ENCODE results near the gene ATF3.
"Not testable (repeated sequence)": the region's sequence is repeated elsewhere in the genome, so short reads cannot be mapped to it uniquely, and the experiment has no call there.

Gene ATF3

DNA sequence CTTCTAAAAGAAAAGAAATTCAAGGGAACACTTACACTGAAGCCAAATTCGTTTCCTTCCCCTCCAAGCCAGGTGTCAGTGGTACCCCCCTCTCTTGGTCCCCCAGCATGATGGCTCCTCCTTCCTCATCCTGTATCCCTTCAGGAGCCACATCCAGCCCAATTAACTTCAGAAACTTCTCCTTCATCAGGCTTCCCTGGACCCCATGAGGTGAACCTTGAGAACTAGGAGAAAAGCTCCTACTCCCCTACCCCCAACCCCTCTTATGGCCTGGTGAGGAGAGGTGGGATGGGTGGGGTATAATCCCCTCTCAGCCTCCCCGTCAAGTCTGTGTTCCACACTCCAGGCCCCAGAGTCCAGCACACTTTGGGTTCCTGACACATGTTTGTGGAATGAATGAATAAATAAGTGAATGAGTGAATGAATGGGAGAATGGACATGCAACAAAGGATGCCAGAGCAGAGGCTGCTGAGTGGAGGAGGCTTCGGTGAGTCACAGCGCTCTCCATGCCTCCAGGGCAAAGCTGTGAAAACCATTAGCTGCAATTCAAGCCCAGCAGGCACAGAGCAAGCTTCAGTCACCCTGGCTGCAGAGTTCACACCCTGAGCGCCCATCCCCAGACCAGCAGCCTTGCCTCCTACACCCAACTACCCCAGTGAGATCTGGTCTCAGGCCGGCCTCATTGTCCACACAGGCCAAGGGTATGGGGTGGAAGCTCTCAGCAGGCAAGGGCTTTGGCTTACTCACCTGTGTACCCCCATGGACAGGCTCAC, 47.3 kb downstream of the ATF3 start:
- DNase-seq (ENCODE audit: low read depth, low spot score): no peak
- TF ChIP-seq, protein P1, sequence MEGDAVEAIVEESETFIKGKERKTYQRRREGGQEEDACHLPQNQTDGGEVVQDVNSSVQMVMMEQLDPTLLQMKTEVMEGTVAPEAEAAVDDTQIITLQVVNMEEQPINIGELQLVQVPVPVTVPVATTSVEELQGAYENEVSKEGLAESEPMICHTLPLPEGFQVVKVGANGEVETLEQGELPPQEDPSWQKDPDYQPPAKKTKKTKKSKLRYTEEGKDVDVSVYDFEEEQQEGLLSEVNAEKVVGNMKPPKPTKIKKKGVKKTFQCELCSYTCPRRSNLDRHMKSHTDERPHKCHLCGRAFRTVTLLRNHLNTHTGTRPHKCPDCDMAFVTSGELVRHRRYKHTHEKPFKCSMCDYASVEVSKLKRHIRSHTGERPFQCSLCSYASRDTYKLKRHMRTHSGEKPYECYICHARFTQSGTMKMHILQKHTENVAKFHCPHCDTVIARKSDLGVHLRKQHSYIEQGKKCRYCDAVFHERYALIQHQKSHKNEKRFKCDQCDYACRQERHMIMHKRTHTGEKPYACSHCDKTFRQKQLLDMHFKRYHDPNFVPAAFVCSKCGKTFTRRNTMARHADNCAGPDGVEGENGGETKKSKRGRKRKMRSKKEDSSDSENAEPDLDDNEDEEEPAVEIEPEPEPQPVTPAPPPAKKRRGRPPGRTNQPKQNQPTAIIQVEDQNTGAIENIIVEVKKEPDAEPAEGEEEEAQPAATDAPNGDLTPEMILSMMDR (IDR thresholded peaks at IDR 0.05; ENCODE audit: low read depth, low read length): no peak
- in situ Hi-C loops (cut with HindIII; ENCODE audit: low sequenced_read_pairs): no loop called here
- no peak overlapping the region for H3K4me3 ChIP-seq (ENCODE audit: low read depth, low read length)

DNA sequence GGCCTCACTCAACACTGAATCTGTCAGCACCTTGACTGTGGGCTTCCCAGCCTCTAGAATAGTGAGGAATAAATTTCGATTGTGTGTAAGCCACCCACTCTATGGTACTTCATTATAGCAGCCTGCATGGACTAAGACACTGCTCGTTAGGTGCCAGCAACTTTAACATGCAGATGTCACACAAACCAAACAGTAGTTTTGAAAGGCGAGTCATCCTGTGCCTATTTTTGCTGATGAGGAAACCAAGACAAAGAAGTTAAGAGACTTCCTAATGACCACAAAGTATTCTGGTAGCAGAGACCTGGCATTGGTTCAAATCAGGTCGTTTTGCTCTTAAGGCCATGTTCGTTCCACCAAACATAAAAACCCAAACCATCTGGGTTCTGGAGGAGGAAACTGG, 48.2 kb downstream of the ATF3 start:
- H3K4me3 ChIP-seq (ENCODE audit: low read depth, low read length): no peak overlapping the region
- TF ChIP-seq, protein P1 (IDR thresholded peaks at IDR 0.05; ENCODE audit: low read depth, low read length): no peak
- in situ Hi-C loops (cut with HindIII; ENCODE audit: low sequenced_read_pairs): no loop called here
- DNase-seq (ENCODE audit: low read depth, low spot score): no peak

DNA sequence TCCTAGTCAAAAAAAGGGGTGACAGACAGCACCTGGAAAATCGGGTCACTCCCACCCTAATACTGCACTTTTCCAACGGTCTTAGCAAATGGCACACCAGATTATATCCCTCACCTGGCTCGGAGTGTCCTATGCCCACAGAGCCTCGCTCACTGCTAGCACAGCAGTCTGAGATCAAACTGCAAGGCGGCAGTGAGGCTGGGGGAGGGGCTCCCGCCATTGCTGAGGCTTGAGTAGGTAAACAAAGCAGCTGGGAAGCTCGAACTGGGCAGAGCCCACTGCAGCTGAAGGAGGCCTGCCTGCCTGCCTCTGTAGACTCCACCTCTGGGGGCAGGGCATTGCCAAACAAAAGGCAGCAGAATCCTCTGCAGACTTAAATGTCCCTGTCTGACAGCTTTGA, 49.7 kb downstream of the ATF3 start:
- H3K4me3 ChIP-seq (ENCODE audit: low read depth, low read length); in situ Hi-C loops (cut with HindIII; ENCODE audit: low sequenced_read_pairs); DNase-seq (ENCODE audit: low read depth, low spot score): not testable (repeated sequence)

DNA sequence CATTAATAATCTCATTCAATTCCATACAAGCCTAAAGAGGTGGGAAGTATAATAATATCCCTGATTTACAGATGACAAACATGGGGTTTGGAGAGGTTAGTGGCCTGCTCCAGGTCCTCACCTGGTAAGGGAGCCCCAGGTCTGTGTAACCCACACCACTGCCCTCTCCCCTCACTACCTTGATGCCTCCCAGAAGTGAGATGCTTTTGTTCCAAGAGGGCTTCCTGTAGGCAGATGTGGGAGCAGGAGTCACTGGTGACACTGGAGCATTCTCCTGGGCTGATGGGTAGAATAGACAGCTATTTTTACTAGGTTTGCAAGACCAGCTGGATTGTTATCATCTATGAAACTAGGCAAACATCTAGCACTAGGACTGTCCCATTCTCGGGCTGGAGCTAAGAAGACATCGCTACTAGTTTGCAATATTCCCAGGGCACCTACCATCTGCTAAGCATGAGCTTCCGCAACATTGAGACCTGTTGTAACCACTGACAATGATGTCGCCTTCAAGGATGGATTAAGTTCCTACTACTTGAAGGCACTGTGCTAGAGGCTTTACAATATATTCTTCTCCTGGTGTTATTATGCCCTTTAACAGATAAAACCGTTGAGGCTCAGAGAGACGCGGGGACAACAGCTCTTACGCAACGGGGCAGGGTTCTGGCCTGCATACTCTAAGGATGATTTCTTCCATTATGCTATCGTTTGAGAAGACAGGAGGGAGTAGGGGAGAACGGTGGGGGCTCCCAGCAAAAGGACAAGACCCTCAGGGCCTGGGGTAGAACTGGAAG, 56.0 kb downstream of the ATF3 start:
- TF ChIP-seq, protein P1 (IDR thresholded peaks at IDR 0.05; ENCODE audit: low read depth, low read length): no peak
- no peak overlapping the region for H3K4me3 ChIP-seq (ENCODE audit: low read depth, low read length)
- in situ Hi-C loops (cut with HindIII; ENCODE audit: low sequenced_read_pairs): no loop called here
- no peak for DNase-seq (ENCODE audit: low read depth, low spot score)

DNA sequence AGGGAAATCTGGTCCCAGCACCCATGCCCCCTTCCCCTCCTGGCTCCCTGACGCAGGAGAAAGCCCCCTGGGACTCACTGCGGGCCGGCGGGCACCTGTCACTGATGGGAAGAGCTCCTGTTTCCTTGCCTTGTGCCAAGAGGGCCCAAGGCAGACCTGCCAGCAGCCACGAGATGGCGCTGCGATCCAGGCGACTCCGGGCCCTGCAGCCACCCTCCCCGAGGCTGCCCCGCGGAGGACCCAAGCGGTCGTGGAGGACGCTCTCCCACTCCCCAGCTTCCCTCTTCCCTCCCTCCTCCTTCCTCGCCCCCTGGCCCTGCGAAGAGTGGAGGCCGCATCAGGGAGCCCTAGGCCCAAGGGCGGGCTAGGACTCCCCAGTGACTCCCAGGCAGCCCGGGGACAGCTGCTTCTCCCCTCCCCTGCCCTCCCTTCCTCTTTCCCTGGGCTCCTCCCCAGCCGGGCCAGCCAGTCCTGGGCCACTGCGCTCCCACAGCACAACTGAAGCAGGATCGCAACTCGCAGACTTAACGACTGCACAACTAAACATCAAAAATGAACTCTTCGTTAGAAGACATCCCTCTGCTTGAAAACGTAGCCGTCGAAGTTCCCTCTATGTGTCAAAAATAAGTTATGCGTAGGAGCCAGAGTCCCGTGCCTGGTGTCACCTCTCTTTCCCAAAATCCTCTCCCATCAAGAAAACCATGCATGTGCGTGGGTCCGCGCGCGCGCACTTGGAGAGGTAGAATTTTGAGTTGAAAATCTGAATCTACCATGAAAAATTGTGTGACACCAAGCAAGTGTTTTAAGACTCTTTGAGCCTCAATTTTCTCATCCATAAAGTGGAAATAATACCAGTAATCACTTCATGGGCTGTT, 56.9 kb downstream of the ATF3 start:
- in situ Hi-C loops (cut with HindIII; ENCODE audit: low sequenced_read_pairs): no loop called here
- DNase-seq (ENCODE audit: low read depth, low spot score): peak; percentile 88
- TF ChIP-seq, protein P1 (IDR thresholded peaks at IDR 0.05; ENCODE audit: low read depth, low read length): peak; percentile 96
- peak overlapping the region; percentile 57 for H3K4me3 ChIP-seq (ENCODE audit: low read depth, low read length)

DNA sequence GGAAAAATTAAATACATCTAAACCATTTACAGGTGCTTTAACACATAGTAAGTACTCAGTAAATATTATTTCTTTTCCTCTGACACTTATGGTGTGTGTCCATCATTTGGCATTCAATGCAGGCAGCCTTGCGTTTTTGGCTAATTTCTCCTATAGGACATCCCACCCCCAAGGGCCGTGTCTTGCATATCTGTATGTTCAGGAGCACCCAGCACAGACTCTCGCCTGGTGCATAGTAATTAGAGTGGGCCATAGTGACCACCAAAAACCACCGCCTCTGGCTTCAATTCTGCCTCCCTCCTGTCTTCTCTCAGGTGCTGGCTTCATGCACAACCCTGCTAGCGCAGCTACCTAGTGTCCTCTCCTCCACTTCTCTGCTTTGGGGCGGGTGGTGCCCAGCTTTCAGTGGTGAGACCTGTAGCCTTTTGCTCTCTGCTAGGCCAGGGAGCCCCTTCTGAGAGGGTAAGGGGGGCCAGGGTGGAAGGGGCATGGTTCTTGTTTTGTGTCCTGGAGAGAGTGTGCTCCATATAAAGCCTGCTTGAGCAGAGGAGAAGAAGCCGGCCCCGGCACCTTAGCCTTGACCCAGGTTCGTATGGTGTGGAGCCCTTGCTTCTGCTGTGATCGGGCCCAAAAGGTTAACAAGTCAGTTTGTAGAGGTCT, 57.7 kb downstream of the ATF3 start:
- in situ Hi-C loops (cut with HindIII; ENCODE audit: low sequenced_read_pairs): no loop called here
- TF ChIP-seq, protein P1 (IDR thresholded peaks at IDR 0.05; ENCODE audit: low read depth, low read length): no peak
- DNase-seq (ENCODE audit: low read depth, low spot score): no peak
- no peak overlapping the region for H3K4me3 ChIP-seq (ENCODE audit: low read depth, low read length)
